ENCODE data around the gene BRD4. TPM values are rescaled to one million over a fixed set of nuclear protein-coding genes. Genes with fewer than 3 reads are reported as not detected.

BRD4 gene
- total and polyA plus RNA-seq, 2 donors from 2014 or later = 14.3 to 107 TPM

- H3K9ac ChIP-seq (ENCODE audit: low read length in 3 of 3) = no peak overlapping the region
- peak overlapping the region in 1 of 2 donors; percentile 81 for H3K27ac ChIP-seq (ENCODE audit: low read depth in 2 of 2, low read length in 2 of 2)
- DNase-seq (no peak), FAIRE-seq (no peak)
- TF ChIP-seq CTCF (IDR thresholded peaks at IDR 0.05; ENCODE audit: borderline replicate concordance, extremely low read depth, insufficient read depth) = no peak
- no peak overlapping the region for H3K4me3 ChIP-seq (ENCODE audit: low read length in 3 of 3)
- no peaks in the 10 kb centered on the region for H3K27me3 ChIP-seq (ENCODE audit: control insufficient read depth, insufficient read depth, low read length)
- no peaks in the 10 kb centered on the region for H3K9me3 ChIP-seq (ENCODE audit: control insufficient read depth in 2 of 3, insufficient read depth in 1 of 3, low read length in 3 of 3)
- peaks cover 13 to 73% (median 55%) of the 10 kb centered on the region in 3 donors for H3K36me3 ChIP-seq (ENCODE audit: control insufficient read depth in 2 of 3, insufficient read depth in 3 of 3, low read length in 3 of 3)
- peaks cover 12 to 41% (median 22%) of the 10 kb centered on the region in 3 donors for H3K4me1 ChIP-seq (ENCODE audit: control insufficient read depth in 2 of 3, insufficient read depth in 2 of 3, low read depth in 1 of 3, low read length in 3 of 3)
- intact Hi-C loops (cut with DNase I) = no loop called here
These were observed 79.3 kb downstream of the BRD4 start for GRCh38 chr19:15253061-15253460.

- no peaks in the 10 kb centered on the region for H3K27me3 ChIP-seq (ENCODE audit: control insufficient read depth, insufficient read depth, low read length)
- FAIRE-seq = no peak
- peak in 4 of 5 donors; percentile 51 to 76 (median 62) for DNase-seq
- peak overlapping the region; percentile 81 to 84 for H3K27ac ChIP-seq (ENCODE audit: low read depth in 2 of 2, low read length in 2 of 2)
- intact Hi-C loops (cut with DNase I) = no loop called here
- H3K9ac ChIP-seq (ENCODE audit: low read length in 3 of 3) = peak overlapping the region in 2 of 3 donors; percentile 18 to 42
- no peak overlapping the region for H3K4me3 ChIP-seq (ENCODE audit: low read length in 3 of 3)
- peaks cover 12 to 46% (median 22%) of the 10 kb centered on the region in 3 donors for H3K4me1 ChIP-seq (ENCODE audit: control insufficient read depth in 2 of 3, insufficient read depth in 2 of 3, low read depth in 1 of 3, low read length in 3 of 3)
- TF ChIP-seq CTCF (IDR thresholded peaks at IDR 0.05; ENCODE audit: borderline replicate concordance, extremely low read depth, insufficient read depth) = peak; percentile 40
- no peaks in the 10 kb centered on the region for H3K9me3 ChIP-seq (ENCODE audit: control insufficient read depth in 2 of 3, insufficient read depth in 1 of 3, low read length in 3 of 3)
- H3K36me3 ChIP-seq (ENCODE audit: control insufficient read depth in 2 of 3, insufficient read depth in 3 of 3, low read length in 3 of 3) = peaks cover 10 to 72% (median 52%) of the 10 kb centered on the region in 3 donors
These were observed 79.8 kb downstream of the BRD4 start for GRCh38 chr19:15252398-15253018.

DNA sequence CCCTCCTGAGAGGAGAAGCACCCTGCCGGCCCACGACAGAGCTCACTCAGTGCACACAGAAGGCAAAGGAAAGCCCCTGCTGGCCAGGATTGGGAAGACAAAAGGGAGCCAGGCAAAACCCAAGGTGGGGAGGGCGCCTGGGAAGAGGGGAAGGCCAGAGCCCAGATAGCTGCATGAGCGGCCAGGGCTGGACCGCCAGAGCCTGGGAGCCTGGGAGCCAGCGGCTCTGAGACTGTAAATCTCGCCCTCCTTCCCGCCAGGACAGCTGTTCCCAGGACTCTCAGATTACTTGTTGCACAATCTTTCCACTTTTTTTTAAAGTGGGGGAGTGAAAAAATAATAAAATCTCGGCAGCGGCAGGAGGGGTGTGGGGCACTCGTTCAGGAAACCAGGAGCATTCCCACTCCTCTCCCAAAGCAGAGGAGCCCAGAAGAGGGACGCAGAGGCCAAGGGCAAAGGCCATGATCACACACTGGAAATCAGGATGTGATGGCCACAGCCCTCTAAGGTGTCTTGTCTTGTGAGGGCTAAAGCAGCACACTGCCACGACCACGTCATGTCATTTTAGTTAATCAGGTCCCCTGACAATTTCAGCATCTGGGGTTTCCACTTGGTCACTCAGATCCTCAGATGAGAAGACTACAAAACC lies 80.5 kb downstream of the BRD4 start:
- intact Hi-C loops (cut with DNase I) = no loop called here
- H3K9ac ChIP-seq (ENCODE audit: low read length in 3 of 3) = peak overlapping the region in 1 of 3 donors; percentile 42
- H3K27ac ChIP-seq (ENCODE audit: low read depth in 2 of 2, low read length in 2 of 2) = peak overlapping the region; percentile 81 to 86
- no peak for TF ChIP-seq CTCF (IDR thresholded peaks at IDR 0.05; ENCODE audit: borderline replicate concordance, extremely low read depth, insufficient read depth)
- H3K9me3 ChIP-seq (ENCODE audit: control insufficient read depth in 2 of 3, insufficient read depth in 1 of 3, low read length in 3 of 3) = no peaks in the 10 kb centered on the region
- peaks cover 9 to 65% (median 53%) of the 10 kb centered on the region in 3 donors for H3K36me3 ChIP-seq (ENCODE audit: control insufficient read depth in 2 of 3, insufficient read depth in 3 of 3, low read length in 3 of 3)
- H3K27me3 ChIP-seq (ENCODE audit: control insufficient read depth, insufficient read depth, low read length) = no peaks in the 10 kb centered on the region
- FAIRE-seq (no peak), DNase-seq (peak; percentile 94 to 97 (median 95))
- H3K4me1 ChIP-seq (ENCODE audit: control insufficient read depth in 2 of 3, insufficient read depth in 2 of 3, low read depth in 1 of 3, low read length in 3 of 3) = peaks cover 12 to 50% (median 27%) of the 10 kb centered on the region in 3 donors
- no peak overlapping the region for H3K4me3 ChIP-seq (ENCODE audit: low read length in 3 of 3)

Measured in kidney (tissue), 14 donors.